Nephron (organoid): ENCODE results near the gene RING1.

Experiments
- H3K27ac Mint-ChIP-seq, 3 experiments: 2 replicates each; pipeline ENCODE4 v1.8.0; 2020; ENCODE audit warnings: mixed read lengths in 3 of 3, mild to moderate bottlenecking in 2 of 3, moderate library complexity in 1 of 3
- H3K27me3 Mint-ChIP-seq: 2 replicates; pipeline ENCODE4 v1.8.0; 2021; ENCODE audit warnings: low read depth, mild to moderate bottlenecking, moderate library complexity, mixed read lengths
- H3K36me3 Mint-ChIP-seq: 2 replicates; pipeline ENCODE4 v1.8.0; 2020; ENCODE audit warnings: low read depth, mixed read lengths
- H3K4me1 Mint-ChIP-seq: 2 replicates; pipeline ENCODE4 v1.8.0; 2020; ENCODE audit warnings: mixed read lengths
- H3K4me3 Mint-ChIP-seq, 3 experiments: 2 replicates each; pipeline ENCODE4 v1.8.0; 2020; ENCODE audit warnings: mild to moderate bottlenecking in 3 of 3, mixed read lengths in 3 of 3, moderate library complexity in 2 of 3
- H3K9me3 Mint-ChIP-seq: 2 replicates; pipeline ENCODE4 v1.8.0; 2020; ENCODE audit warnings: mixed read lengths
- CTCF ChIP-seq, 3 experiments: fragments of 200-600 bp; sonication (generic); IDR thresholded peaks; one replicate each; pipeline ENCODE4 v1.5.0; 2021; ENCODE audit warnings: antibody characterized with exemption in 3 of 3; ENCODE audit not compliant: unreplicated experiment in 3 of 3

Gene RING1

GRCh38 chr6:33167374-33168283 lies 40.7 kb upstream of the RING1 start:
- Mint-ChIP-seq H3K4me1 (no peaks in the 10 kb centered on the region), H3K9me3 (no peaks in the 10 kb centered on the region), H3K27me3 (peaks cover 15% of the 10 kb centered on the region), H3K27ac (no peak overlapping the region), H3K36me3 (no peaks in the 10 kb centered on the region), H3K4me3 (no peak overlapping the region)
- TF ChIP-seq CTCF (IDR thresholded peaks at IDR 0.05; ENCODE audit: unreplicated experiment in 3 of 3), result no peak

- H3K4me3 Mint-ChIP-seq, result no peak overlapping the region
- H3K36me3 Mint-ChIP-seq, result no peaks in the 10 kb centered on the region
- H3K27ac Mint-ChIP-seq, result no peak overlapping the region
- TF ChIP-seq CTCF (IDR thresholded peaks at IDR 0.05; ENCODE audit: unreplicated experiment in 3 of 3), result no peak
- H3K4me1 Mint-ChIP-seq, result no peaks in the 10 kb centered on the region
- H3K9me3 Mint-ChIP-seq, result no peaks in the 10 kb centered on the region
- peaks cover 17% of the 10 kb centered on the region for H3K27me3 Mint-ChIP-seq
These were observed 40.1 kb upstream of the RING1 start for GRCh38 chr6:33168284-33168601.

GRCh38 chr6:33168639-33169038 lies 39.7 kb upstream of the RING1 start:
- Mint-ChIP-seq H3K27ac (no peak overlapping the region), H3K36me3 (no peaks in the 10 kb centered on the region), H3K4me1 (no peaks in the 10 kb centered on the region), H3K4me3 (no peak overlapping the region), H3K9me3 (no peaks in the 10 kb centered on the region), H3K27me3 (peaks cover 17% of the 10 kb centered on the region)
- TF ChIP-seq CTCF (IDR thresholded peaks at IDR 0.05; ENCODE audit: unreplicated experiment in 3 of 3), result no peak

GRCh38 chr6:33169291-33170175 lies 38.8 kb upstream of the RING1 start:
- no peaks in the 10 kb centered on the region for H3K9me3 Mint-ChIP-seq
- no peak overlapping the region for H3K27ac Mint-ChIP-seq
- no peaks in the 10 kb centered on the region for H3K36me3 Mint-ChIP-seq
- no peak for TF ChIP-seq CTCF (IDR thresholded peaks at IDR 0.05; ENCODE audit: unreplicated experiment in 3 of 3)
- peaks cover 11% of the 10 kb centered on the region for H3K27me3 Mint-ChIP-seq
- H3K4me3 Mint-ChIP-seq, result no peak overlapping the region
- no peaks in the 10 kb centered on the region for H3K4me1 Mint-ChIP-seq

GRCh38 chr6:33170176-33171015 lies 37.9 kb upstream of the RING1 start:
- H3K4me1 Mint-ChIP-seq, result no peaks in the 10 kb centered on the region
- H3K4me3 Mint-ChIP-seq, result no peak overlapping the region
- H3K36me3 Mint-ChIP-seq, result no peaks in the 10 kb centered on the region
- H3K9me3 Mint-ChIP-seq, result no peaks in the 10 kb centered on the region
- peaks cover 20% of the 10 kb centered on the region for H3K27me3 Mint-ChIP-seq
- TF ChIP-seq CTCF (IDR thresholded peaks at IDR 0.05; ENCODE audit: unreplicated experiment in 3 of 3), result no peak
- no peak overlapping the region for H3K27ac Mint-ChIP-seq
